TTC549 (cell line): ENCODE measurements around the gene PM20D2.

Experiments used
- FAIRE-seq: peaks from 2 replicates; lab custom pipeline; 2012; peaks lifted over from hg19 to GRCh38; lab: Jason Lieb, UNC

The PM20D2 gene

DNA sequence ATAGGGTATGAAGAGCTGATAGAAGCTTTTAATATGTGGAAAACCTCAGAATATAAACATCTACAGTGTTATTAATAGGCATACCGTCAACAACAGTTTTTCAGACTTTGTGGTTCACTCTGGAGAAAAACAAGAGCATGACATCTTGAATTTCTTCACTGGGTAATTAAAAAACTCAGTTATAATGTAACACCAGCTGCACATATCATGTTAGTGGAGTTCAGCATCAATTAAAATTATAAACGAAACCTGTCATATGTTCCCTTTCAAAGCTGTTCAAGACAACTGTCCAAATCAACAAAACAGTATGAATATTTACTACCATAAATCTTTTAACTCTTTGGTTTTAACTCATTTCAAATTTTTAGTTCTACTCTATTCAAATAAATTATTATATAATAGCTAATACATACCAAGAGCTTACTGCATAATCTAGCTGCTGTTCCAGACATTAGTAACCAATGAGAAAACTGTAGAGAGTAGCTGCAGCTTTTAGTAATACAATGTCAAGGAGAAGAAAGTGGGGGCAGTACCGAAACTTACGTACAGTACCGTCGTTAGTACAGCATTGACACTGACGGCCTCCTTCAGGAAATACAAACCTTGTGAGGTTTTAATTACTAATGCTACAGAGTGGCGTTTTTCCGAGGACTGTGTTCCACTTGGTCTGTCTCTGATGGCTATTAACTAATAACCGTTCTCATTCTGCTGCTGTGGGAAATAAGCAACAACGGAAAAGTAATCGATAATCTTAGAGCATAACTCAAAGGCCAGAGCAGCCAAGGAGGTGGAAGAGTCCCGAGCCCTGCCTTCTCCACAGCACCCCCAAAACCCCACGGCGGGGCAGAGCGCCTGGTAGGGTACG is 532 bp upstream of the PM20D2 start:
- FAIRE-seq, result peak; percentile 56

DNA sequence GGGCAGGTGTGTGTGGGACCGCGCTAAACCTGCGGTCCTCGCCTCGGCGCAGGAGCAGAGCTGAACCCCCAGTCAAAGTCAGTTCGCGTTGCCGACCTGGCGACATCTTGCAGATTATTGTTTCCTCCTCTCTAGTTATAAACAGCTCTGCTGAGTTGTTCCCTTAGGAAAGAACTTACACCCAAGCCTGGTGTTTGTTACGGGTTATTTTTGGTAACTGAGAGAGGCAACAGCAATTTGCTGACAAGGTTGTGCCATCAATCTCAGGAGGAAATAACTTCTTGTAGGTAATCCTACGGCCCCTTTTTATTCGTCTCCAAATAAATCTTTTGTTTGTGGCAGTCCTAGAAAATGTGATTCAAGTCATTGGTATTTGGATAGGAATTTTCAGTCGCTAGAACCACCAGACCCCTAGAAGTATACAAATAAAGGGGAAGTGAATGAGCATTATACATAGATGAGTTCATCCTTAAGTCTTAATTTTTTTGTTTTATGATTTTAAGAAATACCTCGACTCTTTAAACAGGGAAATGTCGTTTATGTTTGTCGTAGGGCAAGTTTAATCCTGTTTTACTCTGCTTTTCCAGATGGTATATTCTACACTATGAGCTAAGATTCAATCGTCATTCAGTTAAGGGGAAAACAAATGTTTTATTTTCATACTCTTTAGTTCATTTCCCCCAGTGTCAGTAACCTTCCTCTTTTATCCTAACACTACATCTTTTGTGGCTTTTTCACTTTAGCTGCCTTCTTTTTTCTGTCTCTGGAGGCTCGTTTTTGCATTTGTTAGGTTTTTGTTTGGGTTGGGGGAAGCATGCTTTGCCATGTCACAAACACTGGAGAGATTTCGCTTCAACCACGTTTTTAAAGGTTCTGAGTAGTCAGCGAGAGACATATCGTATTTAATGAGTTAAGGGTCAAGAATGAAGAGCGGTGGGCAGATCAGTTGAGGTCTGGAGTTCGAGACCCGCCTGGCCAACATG is 1.2 kb downstream of the PM20D2 start:
- no peak for FAIRE-seq

DNA sequence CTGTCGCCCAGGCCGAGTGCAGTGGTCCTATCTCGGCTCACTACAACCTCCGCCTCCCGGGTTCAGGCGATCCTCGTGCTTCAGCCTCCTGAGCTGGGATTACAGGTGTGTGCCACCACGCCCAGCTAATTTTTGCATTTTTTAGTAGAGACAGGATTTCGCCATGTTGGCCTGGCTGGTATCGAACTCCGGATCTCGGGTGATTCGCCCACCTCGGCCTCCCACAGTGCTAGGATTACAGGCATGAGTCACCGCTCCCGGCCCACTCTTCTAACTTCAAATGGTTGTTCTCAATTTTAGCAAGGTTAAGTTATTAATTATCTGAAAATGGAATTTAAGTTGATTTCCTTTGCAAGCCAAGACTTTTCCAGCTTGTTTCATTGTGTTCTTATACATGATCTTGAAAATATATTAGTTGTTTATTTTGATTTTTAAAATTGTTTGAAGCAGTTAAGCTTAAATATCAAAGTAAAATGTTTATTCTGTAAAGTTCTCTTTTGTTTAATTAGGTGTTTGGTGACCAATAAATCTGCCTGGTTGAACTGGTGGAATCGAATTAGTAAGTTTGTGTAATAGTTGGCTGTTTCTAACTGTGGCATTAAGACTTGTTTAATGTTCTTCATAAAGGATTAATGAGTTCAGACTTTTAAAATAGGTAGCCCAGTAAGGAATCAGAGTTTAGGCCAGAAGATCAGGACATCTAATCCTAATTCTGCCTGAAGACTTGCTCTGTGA is 2.3 kb downstream of the PM20D2 start:
- no peak for FAIRE-seq

DNA sequence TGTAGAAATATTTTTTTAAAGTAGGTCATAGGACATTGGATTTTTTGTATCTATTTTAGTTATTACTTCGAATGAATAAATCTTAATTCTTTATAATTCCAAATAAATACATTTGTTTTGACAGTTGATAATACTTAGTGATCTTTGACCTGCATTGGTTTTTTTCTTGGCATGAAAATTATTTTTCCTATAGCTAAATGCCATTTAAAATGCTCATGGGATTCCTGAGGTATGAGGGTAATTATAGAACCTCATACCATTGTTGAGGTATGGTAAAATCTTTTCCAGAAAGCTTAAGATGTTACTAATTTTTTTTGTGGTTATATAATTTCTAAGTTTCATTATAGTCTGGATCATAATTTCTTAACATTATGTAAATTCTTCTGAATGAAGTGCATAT is 8.3 kb downstream of the PM20D2 start:
- FAIRE-seq, result peak; percentile 25

DNA sequence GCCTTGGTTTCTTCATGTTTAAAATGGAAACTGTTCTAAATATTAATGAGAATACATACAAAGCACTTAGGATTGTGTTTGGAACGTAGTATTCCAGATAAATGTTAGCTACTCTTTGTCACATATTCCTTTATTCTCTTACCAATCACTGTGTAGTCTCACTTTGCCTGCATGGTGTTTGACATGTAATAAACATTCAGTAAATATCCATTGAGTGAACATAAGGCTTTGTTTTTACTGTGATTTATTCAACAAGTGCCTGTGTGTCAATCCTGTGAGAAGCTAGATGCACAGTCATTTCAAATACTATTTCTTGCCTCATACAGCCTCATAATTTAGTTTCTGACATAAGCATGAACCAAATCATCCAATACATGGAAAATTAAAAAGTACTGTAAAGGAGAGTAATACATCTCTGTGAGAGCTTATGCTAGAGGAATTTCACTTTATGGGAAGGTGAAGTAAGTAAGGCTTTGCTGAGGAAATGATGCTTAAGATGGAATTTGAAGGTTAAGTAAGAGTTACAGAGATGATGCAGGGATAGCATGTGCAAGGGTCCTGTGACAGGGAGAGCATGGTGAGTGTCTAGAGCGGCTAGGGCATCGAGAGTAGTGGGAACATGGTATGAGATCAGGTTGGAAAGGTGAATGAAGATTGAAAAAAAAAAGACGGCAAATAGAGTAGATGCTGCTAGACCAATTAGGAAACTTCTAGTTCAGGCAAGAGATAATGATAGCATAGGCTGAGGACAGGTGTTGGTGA is 14.7 kb downstream of the PM20D2 start:
- no peak for FAIRE-seq

DNA sequence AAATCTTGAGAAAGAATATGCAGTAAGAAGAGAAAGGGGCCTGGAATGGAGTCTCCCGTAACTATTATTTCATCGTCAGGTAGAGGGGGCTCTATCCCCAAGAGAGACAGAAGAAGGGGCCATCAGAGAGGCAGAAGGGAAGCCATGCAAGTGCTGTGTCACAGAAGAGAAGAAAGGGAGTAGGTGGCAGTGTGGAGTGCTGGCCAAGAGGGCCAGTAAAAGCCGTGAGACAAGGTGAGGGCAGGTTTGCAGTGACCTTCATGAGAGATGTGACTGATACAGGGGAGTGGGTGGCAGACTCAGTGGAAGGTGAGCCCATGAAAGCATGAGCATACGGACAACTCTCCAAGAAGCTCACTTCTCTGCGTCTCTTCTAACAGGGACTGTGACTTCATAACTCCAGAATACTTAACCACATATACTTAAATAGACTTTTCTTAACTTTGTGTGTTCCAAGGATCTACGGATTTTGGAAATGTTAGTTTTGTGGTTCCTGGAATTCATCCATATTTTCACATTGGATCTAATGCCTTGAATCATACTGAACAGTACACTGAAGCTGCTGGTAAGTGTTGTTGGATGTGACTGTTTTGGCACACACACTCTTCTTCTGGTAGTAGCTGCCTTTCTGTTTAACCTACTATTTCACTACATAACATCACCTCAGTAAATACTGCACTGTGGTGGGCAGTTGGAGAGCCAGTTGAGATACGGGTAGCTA is 15.6 kb downstream of the PM20D2 start:
- no peak for FAIRE-seq

DNA sequence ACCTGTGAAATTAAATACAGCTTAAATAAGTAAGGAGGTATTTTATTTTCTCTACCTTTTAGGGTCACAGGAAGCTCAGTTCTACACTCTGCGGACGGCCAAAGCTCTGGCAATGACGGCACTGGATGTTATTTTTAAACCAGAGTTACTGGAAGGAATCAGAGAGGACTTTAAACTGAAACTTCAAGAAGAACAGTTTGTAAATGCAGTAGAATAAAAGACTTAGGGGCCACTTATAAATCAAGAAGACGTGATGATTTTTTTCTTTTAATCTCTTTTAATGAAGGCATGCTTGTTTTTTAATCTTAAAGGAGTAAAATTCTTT is 16.2 kb downstream of the PM20D2 start:
- FAIRE-seq, result no peak

DNA sequence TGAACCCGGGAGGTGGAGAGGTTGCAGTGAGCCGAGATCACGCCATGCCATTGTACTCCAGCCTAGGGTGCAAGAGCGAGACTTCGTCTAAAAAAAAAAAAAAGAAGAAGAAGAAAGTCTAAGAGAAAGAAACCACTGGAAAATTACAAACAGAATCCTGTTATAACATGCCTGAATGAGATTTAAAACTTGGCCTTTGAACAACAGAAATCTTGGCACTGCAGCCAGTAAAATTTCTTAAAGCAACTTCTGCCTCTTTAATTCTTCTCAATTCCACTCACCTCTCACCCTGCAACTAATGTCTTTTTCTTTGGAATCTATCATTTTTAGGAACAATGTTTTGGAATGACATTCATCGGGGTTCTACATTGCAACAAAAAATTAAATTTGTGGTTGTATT is 26.3 kb downstream of the PM20D2 start:
- FAIRE-seq, result no peak

DNA sequence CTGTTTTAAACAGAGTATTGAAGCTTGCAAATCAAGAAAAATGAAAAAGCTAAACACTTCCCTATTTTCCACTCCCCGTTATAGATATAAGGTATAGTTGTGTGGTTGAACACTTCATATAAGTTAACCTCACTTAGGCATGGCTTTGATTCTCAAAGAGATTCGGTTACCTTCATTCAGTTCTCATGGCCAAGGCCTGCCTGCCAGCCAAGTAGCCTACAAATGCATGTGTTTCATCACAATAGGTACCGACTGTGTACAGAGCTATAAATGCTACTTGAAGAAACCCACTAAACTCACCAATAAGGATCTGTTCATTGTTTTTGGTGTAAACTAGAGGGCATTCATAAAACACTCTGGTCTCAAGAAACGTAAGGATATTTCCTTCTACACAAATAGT is 27.8 kb downstream of the PM20D2 start:
- no peak for FAIRE-seq

DNA sequence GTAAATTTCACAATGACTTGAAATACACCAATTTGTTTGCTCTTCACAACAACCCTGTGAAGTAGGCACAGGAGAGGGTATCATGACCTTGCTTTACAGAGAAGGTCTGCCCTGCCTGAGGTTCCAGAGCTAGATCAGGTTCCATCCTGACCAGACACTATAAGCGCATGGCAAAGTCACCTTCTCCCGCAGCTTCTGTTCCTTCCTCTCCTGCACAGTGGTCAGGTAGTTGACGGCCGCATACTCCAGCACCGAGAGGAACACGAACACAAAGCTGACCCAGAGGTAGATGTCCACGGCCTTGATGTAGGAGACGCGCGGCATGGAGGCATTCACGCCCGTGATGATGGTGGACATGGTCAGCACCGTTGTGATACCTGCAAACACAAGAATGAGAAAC is 34.3 kb downstream of the PM20D2 start:
- no peak for FAIRE-seq

DNA sequence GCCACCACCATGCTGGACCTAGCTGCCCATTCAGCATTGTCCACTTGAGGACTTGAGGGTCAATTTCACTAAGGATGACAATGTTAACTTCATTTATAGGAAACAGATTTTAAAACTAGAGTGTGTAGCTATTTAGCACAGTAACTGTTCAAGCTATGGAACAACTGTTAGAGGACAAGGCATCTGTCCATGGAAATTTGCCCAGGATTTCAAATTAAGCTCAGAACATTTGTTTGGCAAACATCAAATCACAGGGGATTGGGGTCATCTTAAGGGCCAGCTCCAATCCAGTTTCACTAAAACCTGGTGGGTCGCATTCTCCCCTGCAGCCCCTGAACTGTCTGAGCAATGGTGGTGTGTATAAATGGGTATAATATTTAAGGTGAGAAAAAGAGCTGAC is 35.1 kb downstream of the PM20D2 start:
- no peak for FAIRE-seq

DNA sequence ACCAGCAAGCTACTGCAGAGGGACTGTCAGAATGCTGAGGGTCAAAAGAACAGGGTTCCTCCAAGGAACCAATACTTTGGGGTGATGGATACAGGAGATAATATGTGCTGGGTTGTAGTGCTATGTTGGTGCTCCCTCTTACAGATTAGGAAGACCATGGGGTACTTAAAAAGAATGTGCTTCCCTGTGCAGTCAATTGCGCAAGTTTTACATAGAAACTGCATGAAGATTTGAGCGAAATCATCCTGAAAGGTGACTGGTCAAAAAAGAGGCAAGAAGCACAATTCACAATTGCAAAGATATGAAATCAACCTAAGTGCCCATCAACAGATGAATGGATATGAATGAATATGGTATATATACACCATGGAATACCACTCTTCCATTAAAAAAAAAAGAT is 37.4 kb downstream of the PM20D2 start:
- no peak for FAIRE-seq

DNA sequence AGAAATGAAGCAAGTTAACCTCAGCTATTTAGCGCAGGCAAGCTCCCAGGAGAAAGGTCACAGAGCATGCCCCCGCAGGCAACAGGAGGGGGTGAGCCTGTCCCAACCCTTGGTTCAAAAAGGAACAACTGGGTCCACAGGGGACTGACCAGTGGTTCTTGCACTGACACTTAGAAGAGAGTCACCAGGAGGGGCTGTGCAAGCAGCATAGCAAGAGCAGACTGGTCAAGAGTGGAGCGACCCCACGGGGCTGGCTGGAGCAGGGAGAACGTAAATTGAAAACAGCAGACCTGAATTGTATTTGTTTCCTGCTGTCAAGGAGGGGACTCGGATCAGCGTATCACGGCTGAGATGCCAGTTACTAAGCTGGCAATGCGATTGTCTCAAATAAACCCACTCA is 38.5 kb downstream of the PM20D2 start:
- no peak for FAIRE-seq

DNA sequence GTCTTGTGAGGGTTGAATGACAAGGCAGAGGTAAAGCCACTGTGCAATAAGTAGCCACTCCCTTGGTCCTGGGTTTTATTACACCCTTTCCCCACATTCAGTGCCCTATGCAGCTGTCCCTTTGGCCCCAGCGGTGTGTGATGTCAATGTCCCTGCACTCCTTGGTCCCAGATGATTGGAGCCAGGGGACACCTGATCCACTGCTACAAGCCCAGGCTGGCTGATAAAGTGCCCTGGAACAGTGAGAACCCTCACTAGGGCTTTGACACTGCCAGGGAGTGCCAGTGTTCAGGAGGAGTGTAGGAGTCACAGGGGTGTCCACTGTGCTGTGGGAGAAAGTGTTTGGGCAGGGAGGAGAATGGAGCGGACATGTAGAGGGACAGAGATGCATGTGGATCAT is 40.9 kb downstream of the PM20D2 start:
- FAIRE-seq, result no peak

DNA sequence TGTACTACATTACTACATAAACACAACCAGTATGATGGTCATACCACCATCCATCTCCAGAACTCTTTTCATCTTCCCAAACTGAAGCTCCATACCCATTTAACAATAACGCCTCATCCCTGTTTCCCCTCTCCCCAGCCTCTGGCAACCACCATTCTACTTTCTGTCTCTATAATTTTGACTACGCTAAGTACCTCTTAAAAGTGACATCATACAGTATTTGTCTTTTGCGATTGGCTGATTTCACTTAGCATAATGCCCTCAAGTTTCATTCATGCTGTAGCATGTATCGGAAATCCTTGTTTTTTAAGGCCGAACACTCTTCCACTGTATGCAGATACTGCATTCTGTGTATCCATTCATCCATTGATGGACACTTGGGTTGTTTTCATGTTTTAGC is 41.6 kb downstream of the PM20D2 start:
- no peak for FAIRE-seq

DNA sequence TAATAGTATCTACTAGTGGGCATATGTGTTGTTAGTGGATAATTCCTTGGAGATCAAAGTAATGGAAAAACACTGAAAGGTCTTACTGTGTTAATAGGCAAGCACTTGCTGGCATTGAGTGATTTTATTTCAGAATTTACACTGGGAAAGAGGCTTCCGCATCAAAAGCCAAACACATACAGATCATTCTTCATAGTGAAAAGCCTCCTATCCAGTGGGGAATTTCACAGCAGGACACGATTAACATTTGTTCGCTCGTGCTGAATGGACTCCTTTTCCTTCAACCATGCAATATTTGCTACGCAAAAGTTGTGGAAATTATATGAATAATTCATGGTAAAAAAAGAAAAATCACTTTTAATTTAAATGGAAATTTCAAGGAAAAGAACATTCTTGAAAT is 44.9 kb downstream of the PM20D2 start:
- FAIRE-seq, result no peak

DNA sequence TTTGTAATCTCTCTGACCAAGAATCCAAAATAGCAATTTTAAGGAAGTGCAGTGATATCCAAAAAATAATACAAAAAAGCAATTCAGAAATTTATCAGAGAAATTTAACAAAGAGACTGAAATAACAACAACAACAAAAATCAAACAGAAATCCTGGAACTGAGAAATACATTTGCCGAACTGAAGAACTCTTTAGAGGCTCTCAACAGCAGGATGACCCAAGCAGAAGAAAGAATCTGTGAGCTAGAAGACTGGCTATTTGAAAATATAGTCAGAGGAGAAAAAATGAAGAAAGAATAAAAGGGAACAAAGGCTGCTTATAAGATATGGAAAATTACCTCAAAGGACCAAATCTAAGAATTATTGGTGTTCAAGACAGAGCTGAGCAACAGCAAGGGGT is 48.7 kb downstream of the PM20D2 start:
- no peak for FAIRE-seq

DNA sequence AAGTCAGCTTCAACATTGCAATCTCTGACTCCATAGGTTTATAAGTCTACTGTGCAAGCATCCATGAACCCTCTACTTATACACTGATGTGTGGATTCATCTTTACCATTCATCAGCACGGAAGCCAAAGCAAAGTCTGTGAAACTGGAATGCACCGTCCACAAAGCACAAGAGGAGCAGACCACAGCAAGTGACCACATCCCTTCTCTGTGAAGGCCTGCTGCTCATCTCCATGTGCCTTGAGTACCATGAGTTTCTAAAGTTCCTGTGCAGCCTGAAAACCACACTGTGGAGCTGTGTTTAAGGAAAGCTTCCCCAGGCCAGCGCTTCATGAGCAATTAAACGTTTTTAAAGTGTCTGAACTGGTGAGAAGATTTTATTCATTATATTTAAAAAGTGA is 51.3 kb downstream of the PM20D2 start:
- no peak for FAIRE-seq

DNA sequence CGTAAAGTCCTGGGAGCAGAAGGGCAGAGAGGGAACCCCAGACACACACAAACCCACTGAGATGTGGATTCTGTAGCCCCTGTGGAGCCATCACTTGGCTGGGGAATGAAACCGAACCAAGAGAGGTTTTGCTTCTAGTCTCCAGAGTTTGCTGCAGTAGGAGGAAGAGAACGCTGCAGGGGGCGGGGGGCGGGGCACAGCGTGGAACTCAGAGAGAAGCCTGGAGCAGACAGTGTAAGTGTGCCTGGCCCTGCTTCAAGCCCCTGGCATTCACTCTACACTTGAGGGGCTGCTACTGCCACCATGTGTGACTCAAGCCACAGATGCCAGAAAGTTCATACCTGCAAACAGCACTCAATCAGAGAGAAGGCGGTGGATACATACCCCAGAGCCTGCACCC is 52.4 kb downstream of the PM20D2 start:
- no peak for FAIRE-seq

DNA sequence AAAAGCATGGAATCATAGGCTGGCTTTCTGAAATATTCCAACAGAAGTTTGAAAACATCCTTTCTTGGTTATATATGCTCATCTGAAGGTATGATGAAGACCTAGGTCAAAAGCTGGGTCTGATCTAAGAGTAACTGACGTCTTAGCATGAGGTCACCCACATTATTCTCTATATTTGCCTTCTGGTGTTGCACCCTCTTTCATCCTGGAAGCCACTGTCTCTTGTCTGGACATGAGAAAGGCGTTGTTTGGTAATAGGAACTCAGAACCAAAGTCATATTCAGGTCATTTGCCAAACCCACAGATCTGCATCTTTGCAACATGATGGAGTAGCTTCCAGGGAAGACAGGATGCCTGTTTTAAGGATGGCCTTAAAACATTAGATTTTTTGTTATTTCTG is 53.7 kb downstream of the PM20D2 start:
- FAIRE-seq, result no peak

DNA sequence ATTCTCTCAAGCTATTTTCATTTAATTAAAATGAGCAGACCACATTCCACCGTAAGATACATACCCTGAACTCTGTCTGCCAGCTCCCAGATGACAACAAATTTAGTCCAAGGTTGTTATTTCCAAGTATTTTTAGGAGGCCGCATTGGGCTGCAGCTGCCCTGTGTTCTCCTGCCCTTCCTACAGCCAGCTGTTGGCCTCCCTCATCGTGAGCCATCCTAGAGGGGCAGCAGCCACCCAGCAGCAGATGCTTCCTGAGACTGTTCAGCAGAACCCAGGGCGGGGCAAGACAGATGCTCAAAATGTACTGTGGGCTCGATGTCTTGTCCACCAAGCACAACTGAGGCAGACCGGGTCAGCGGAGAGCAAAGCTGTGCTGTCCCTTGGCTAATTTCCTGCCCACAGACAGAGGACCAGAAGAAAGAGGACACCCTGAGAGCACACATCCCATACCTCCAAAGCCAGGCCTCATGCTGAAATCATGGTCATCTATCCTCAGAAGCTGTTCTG is 54.9 kb downstream of the PM20D2 start:
- FAIRE-seq, result no peak
